Brain microvascular endothelial cell (primary cell): ENCODE results near the gene CD81.

ENCODE experiments used
- DNase-seq: peaks from one replicate; pipeline ENCODE4 v3.0.0-alpha.2; 2020
- H3K27ac ChIP-seq: fragments of 250-450 bp; sonication (Bioruptor Pico); 2 replicates; pipeline ENCODE4 v1.5.1; 2020; ENCODE audit warnings: mild to moderate bottlenecking, moderate library complexity
- H3K27me3 ChIP-seq: fragments of 250-450 bp; sonication (Bioruptor Pico); replicated peaks from 2 replicates; pipeline ENCODE4 v1.5.1; 2020; ENCODE audit warnings: mild to moderate bottlenecking
- H3K36me3 ChIP-seq: fragments of 250-450 bp; sonication (Bioruptor Pico); replicated peaks from 2 replicates; pipeline ENCODE4 v1.5.1; 2020; ENCODE audit warnings: mild to moderate bottlenecking
- H3K4me3 ChIP-seq: 2 replicates; pipeline ENCODE4 v1.5.1; 2011; ENCODE audit warnings: low read depth, mild to moderate bottlenecking, control low read depth, low read length, moderate library complexity
- in situ Hi-C: cut with HindIII; loops from 2 replicates; pipeline ENCODE4 v1.10.0; 2017; ENCODE audit warnings: low sequenced_read_pairs, low pct_ligation_motif_present
- TF ChIP-seq, protein P1 (sequence below): IDR thresholded peaks from 2 replicates; pipeline ENCODE4 v1.5.1; 2011; ENCODE audit warnings: low read depth, mild to moderate bottlenecking, moderate library complexity, low read length, control low read depth, inconsistent platforms; ENCODE audit errors: missing control alignments

The CD81 gene

DNA sequence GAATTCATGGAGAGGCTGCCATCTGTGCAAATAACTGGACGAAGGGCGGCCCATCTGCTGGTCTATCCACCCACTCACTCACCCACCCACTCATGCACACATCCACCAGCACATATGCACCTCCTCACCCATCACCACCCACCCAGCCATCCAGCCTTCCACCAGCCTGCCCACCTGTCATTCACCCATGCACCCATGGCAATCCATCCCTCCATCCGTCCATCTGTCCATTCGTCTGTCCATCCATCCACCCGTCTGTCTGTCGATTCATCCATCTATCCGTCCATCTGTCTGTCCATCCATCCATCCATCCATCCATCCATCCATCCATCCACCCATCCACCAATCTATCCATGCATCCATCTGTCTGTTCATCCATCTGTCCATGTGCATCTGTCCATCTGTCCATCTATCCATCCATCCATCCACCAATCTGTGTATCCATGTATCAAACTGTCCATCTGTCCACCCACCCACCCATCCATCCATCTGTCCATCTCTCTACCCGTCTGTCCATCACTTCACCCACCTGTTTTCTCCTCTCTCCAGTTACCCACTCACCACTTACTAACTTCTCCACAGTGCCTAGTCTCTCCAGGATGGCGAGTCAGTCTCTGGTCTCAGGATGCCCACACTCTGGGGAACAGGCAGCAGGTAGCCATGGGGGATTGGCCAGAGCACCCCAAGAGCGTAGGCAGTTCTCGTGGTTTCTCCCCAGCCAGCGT, 58.3 kb downstream of the CD81 start:
- in situ Hi-C loops = no loop called here
- DNase-seq = no peak
- no peak overlapping the region for H3K27ac ChIP-seq
- peaks cover 4% of the 10 kb centered on the region for H3K27me3 ChIP-seq
- no peak overlapping the region for H3K4me3 ChIP-seq
- no peaks in the 10 kb centered on the region for H3K36me3 ChIP-seq
- TF ChIP-seq, protein P1, sequence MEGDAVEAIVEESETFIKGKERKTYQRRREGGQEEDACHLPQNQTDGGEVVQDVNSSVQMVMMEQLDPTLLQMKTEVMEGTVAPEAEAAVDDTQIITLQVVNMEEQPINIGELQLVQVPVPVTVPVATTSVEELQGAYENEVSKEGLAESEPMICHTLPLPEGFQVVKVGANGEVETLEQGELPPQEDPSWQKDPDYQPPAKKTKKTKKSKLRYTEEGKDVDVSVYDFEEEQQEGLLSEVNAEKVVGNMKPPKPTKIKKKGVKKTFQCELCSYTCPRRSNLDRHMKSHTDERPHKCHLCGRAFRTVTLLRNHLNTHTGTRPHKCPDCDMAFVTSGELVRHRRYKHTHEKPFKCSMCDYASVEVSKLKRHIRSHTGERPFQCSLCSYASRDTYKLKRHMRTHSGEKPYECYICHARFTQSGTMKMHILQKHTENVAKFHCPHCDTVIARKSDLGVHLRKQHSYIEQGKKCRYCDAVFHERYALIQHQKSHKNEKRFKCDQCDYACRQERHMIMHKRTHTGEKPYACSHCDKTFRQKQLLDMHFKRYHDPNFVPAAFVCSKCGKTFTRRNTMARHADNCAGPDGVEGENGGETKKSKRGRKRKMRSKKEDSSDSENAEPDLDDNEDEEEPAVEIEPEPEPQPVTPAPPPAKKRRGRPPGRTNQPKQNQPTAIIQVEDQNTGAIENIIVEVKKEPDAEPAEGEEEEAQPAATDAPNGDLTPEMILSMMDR = no peak

DNA sequence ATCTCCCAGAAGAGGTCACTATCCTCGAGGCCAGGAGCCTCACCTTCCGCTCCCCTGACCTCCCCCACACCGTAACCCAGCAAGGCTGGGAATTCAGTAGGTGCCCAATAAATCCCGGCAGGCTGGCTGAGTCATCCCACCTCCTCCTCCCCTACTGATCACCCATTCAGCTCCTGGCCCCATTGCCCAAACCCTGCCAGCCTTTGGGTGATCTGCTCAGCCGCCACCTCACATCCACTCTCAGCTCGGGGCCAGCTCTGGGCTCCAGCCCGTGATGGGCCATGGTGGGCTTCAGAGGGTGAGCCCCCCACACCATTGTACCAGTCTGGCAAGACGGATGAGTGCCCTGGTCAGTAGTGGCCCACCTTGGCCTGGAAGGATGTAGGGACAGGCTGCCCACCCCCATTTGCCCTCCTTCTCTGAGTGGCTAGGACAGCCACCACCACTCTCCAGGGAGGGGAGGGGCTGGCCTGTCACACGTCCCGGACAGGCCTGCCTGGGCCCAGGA, 59.0 kb downstream of the CD81 start:
- no peak for DNase-seq
- Histone ChIP-seq H3K36me3 (no peaks in the 10 kb centered on the region), H3K4me3 (no peak overlapping the region), H3K27ac (no peak overlapping the region), H3K27me3 (peaks cover 4% of the 10 kb centered on the region)
- TF ChIP-seq, protein P1 = no peak
- in situ Hi-C loops = no loop called here

DNA sequence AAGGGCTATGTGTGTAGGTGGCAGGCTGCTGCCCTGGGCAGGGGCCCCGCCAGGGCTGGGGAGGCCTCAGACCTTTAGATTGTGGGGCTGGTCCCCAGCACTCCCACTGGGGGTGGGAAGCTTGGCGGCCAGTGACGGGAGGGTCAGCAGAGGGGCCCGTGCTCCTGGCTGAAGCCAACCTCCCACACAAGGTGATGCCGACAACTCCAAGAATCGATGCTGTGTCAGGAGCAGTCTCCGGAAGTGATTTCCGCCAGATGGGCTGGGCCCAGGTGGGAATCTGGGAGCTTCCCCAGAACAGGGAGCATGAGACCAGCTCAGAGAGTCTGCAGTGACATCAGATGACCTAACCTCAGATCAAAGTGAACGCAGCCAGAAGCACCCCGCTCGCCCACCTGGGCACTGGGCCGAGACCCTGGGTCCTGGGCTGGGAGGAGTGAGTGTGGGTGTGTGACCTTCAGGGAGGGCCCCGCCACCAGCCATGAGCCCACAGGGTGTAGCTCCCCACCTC, 59.5 kb downstream of the CD81 start:
- Histone ChIP-seq H3K27ac (no peak overlapping the region), H3K4me3 (no peak overlapping the region), H3K27me3 (peaks cover 4% of the 10 kb centered on the region), H3K36me3 (no peaks in the 10 kb centered on the region)
- TF ChIP-seq, protein P1 = no peak
- in situ Hi-C loops = no loop called here
- DNase-seq = no peak

DNA sequence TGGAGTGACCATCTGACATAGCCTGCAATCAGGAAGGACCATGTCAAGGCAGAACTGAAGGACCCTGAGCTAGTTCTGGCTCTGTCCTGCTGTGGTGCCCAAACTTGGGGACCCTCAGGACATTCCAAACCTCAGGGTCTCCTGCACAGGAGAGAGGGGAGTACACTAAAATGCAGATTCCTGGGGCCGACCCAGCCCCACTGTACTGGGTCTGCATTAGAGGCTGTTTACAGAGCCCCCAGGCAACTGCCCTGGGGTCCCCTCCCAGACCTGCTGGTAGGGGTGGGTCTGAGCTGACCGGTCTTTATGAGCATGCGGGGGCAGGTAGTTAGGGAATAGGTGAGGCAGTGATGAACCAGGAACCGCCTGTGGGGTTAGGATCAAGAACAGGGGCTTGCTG, 60.4 kb downstream of the CD81 start:
- no peaks in the 10 kb centered on the region for H3K36me3 ChIP-seq
- peaks cover 8% of the 10 kb centered on the region for H3K27me3 ChIP-seq
- DNase-seq = no peak
- H3K27ac ChIP-seq = no peak overlapping the region
- no peak overlapping the region for H3K4me3 ChIP-seq
- in situ Hi-C loops = no loop called here
- TF ChIP-seq, protein P1 = no peak

DNA sequence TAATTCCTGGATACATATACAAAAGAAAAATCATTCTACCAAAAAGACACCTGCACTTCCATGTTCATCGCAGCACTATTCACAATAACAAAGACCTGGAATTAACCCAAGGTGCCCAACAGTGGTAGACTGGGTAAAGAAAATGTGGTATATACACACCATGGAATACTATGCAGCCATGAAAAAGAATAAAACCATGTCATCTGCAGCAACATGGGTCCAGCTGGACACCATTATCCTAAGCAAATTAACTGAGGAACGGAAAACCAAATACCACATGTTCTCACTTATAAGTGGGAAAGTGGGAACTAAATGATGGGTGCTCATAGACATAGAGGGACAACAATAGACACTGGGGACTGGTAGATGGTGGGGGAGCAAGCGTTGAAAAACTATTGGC, 62.7 kb downstream of the CD81 start:
- in situ Hi-C loops = no loop called here
- Histone ChIP-seq H3K4me3 (no peak overlapping the region), H3K27ac (no peak overlapping the region), H3K36me3 (no peaks in the 10 kb centered on the region), H3K27me3 (peaks cover 24% of the 10 kb centered on the region)
- no peak for DNase-seq
- TF ChIP-seq, protein P1 = no peak

DNA sequence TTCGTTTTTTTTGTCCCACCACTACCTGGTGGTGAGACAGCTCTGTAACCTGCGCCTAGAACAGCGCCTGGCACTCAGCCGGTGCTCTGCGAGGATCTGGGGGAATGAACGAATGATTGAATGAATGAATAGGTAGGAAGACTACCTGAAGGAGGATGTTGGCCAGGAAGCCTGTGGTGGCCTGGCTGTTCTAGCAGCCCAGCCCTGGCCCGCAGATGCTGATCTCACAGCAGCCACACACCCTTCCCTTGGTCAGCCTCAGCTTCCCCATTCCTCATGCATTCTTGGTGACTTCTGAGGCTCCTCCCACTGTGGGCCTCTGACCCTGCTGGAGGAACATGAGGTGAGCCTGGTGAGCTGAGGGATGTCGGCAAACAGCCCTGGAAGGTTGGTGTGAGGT, 63.5 kb downstream of the CD81 start:
- H3K36me3 ChIP-seq = no peaks in the 10 kb centered on the region
- DNase-seq = no peak
- TF ChIP-seq, protein P1 = no peak
- no peak overlapping the region for H3K27ac ChIP-seq
- H3K27me3 ChIP-seq = peaks cover 31% of the 10 kb centered on the region
- in situ Hi-C loops = no loop called here
- H3K4me3 ChIP-seq = no peak overlapping the region
